ENCODE data around the gene SND1.

SND1 gene

GRCh38 chr7:127765150-127765549 is 113.2 kb downstream of the SND1 start:
- Histone ChIP-seq H3K4me3 (ENCODE audit: low read depth, low read length) (no peak overlapping the region), H3K36me3 (no peaks in the 10 kb centered on the region), H3K27ac (no peak overlapping the region), H3K9me3 (ENCODE audit: severe bottlenecking) (no peaks in the 10 kb centered on the region), H3K27me3 (ENCODE audit: insufficient read depth, low read depth, severe bottlenecking) (no peaks in the 10 kb centered on the region)
- TF ChIP-seq, protein P1, sequence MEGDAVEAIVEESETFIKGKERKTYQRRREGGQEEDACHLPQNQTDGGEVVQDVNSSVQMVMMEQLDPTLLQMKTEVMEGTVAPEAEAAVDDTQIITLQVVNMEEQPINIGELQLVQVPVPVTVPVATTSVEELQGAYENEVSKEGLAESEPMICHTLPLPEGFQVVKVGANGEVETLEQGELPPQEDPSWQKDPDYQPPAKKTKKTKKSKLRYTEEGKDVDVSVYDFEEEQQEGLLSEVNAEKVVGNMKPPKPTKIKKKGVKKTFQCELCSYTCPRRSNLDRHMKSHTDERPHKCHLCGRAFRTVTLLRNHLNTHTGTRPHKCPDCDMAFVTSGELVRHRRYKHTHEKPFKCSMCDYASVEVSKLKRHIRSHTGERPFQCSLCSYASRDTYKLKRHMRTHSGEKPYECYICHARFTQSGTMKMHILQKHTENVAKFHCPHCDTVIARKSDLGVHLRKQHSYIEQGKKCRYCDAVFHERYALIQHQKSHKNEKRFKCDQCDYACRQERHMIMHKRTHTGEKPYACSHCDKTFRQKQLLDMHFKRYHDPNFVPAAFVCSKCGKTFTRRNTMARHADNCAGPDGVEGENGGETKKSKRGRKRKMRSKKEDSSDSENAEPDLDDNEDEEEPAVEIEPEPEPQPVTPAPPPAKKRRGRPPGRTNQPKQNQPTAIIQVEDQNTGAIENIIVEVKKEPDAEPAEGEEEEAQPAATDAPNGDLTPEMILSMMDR (IDR thresholded peaks at IDR 0.05; ENCODE audit: low read depth, low read length) = no peak
- DNase-seq = no peak

- Histone ChIP-seq H3K27me3 (ENCODE audit: insufficient read depth, low read depth, severe bottlenecking) (no peaks in the 10 kb centered on the region), H3K36me3 (no peaks in the 10 kb centered on the region), H3K27ac (no peak overlapping the region), H3K4me3 (ENCODE audit: low read depth, low read length) (no peak overlapping the region), H3K9me3 (ENCODE audit: severe bottlenecking) (no peaks in the 10 kb centered on the region)
- TF ChIP-seq, protein P1 (IDR thresholded peaks at IDR 0.05; ENCODE audit: low read depth, low read length) = no peak
- no peak for DNase-seq
Measured at GRCh38 chr7:127766831-127767459, 115.0 kb downstream of the SND1 start.

DNA sequence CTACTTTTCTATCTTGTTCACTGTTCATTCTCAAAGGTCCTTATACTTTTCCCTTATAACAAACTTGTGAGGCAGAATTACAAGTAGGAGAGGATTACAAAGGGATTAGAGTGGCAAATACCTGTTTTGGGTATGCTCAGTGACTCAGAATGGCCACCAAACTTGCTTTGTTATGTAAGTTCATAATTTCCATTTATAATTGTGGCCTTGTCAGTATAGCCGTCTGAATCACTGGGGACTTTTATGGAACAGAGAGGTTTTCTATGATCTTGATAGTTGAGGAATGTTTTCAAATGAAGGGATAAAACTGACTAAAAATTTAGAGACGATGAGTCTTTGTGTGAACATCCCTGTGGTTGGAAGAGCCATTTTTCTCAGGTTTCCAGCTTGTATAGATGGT is 116.2 kb downstream of the SND1 start:
- Histone ChIP-seq H3K36me3 (no peaks in the 10 kb centered on the region), H3K9me3 (ENCODE audit: severe bottlenecking) (no peaks in the 10 kb centered on the region), H3K27ac (no peak overlapping the region), H3K4me3 (ENCODE audit: low read depth, low read length) (no peak overlapping the region), H3K27me3 (ENCODE audit: insufficient read depth, low read depth, severe bottlenecking) (no peaks in the 10 kb centered on the region)
- DNase-seq = no peak
- TF ChIP-seq, protein P1 (IDR thresholded peaks at IDR 0.05; ENCODE audit: low read depth, low read length) = no peak

- H3K4me3 ChIP-seq (ENCODE audit: low read depth, low read length) = no peak overlapping the region
- no peaks in the 10 kb centered on the region for H3K9me3 ChIP-seq (ENCODE audit: severe bottlenecking)
- TF ChIP-seq, protein P1 (IDR thresholded peaks at IDR 0.05; ENCODE audit: low read depth, low read length) = no peak
- no peak overlapping the region for H3K27ac ChIP-seq
- no peak for DNase-seq
- H3K36me3 ChIP-seq = no peaks in the 10 kb centered on the region
- no peaks in the 10 kb centered on the region for H3K27me3 ChIP-seq (ENCODE audit: insufficient read depth, low read depth, severe bottlenecking)
Measured at GRCh38 chr7:127769137-127769536, 117.1 kb downstream of the SND1 start.

- no peak for DNase-seq
- Histone ChIP-seq H3K36me3 (no peaks in the 10 kb centered on the region), H3K27me3 (ENCODE audit: insufficient read depth, low read depth, severe bottlenecking) (no peaks in the 10 kb centered on the region), H3K9me3 (ENCODE audit: severe bottlenecking) (no peaks in the 10 kb centered on the region), H3K27ac (no peak overlapping the region), H3K4me3 (ENCODE audit: low read depth, low read length) (no peak overlapping the region)
- TF ChIP-seq, protein P1 (IDR thresholded peaks at IDR 0.05; ENCODE audit: low read depth, low read length) = no peak
Measured at GRCh38 chr7:127769696-127770400, 117.9 kb downstream of the SND1 start.
